DOHH2 (cell line): ENCODE data around the gene SARS1.

Experiments used
- EZH2phosphoT487 ChIP-seq: fragments of 200-600 bp; sonication (generic); IDR thresholded peaks from 2 replicates; pipeline ENCODE4 v1.6.1; 2017; ENCODE audit warnings: borderline replicate concordance, mild to moderate bottlenecking, antibody characterized with exemption, low read length, moderate library complexity, mixed read lengths
- TF ChIP-seq, protein P1 (sequence below): fragments of 200-600 bp; sonication (generic); IDR thresholded peaks from one replicate; pipeline ENCODE4 v1.5.1; 2014; ENCODE audit warnings: antibody characterized with exemption, mild to moderate bottlenecking, low read depth, low read length; ENCODE audit not compliant: poor library complexity, severe bottlenecking

DNA sequence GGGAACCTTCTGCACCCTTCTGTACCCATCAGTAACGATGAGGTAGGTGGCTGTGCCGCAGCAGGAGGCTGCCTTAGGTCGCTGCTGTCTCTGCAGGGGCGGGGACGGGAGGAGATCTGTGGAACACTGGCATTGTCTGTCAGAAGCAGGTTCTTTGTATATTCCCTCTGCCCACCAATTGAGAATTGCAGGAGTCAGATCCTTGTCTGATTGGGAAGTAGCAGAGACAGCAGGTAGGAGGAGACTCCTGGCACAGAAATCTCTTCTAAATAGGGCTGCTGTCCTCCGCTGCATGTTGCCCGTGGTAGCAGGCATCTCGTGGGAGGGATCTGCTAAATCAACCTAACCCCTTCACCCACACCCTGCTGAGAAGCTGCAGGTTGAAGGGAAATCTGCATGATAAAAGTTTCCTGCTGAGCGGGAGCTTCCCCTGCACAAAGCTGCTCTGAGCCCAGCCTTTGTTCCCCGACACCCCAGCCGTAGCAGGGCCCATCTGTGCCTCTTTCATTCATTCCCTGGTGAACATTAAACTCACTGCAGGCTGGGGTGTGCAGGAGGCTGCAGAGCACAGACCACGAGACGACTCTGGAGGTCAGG, 15.9 kb downstream of the SARS1 start:
- no peak for TF ChIP-seq EZH2phosphoT487
- TF ChIP-seq, protein P1, sequence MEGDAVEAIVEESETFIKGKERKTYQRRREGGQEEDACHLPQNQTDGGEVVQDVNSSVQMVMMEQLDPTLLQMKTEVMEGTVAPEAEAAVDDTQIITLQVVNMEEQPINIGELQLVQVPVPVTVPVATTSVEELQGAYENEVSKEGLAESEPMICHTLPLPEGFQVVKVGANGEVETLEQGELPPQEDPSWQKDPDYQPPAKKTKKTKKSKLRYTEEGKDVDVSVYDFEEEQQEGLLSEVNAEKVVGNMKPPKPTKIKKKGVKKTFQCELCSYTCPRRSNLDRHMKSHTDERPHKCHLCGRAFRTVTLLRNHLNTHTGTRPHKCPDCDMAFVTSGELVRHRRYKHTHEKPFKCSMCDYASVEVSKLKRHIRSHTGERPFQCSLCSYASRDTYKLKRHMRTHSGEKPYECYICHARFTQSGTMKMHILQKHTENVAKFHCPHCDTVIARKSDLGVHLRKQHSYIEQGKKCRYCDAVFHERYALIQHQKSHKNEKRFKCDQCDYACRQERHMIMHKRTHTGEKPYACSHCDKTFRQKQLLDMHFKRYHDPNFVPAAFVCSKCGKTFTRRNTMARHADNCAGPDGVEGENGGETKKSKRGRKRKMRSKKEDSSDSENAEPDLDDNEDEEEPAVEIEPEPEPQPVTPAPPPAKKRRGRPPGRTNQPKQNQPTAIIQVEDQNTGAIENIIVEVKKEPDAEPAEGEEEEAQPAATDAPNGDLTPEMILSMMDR = no peak
